Hepatocyte (in vitro differentiated cells): ENCODE measurements around the gene LEP.

Experiments
- CTCF ChIP-seq: fragments of 200-600 bp; sonication (generic); IDR thresholded peaks from 2 replicates; pipeline ENCODE4 v1.5.1; 2016; ENCODE audit warnings: antibody characterized with exemption, mild to moderate bottlenecking; ENCODE audit not compliant: poor library complexity
- EZH2 ChIP-seq: fragments of 200-600 bp; sonication (generic); IDR thresholded peaks from 2 replicates; pipeline ENCODE4 v1.6.1; 2016; ENCODE audit warnings: antibody characterized with exemption, mild to moderate bottlenecking, borderline replicate concordance
- EZH2phosphoT487 ChIP-seq: fragments of 200-600 bp; sonication (generic); IDR thresholded peaks from one replicate; pipeline ENCODE4 v1.6.1; 2018; ENCODE audit warnings: antibody characterized with exemption, mild to moderate bottlenecking, low read depth, moderate library complexity; ENCODE audit not compliant: unreplicated experiment, severe bottlenecking

DNA sequence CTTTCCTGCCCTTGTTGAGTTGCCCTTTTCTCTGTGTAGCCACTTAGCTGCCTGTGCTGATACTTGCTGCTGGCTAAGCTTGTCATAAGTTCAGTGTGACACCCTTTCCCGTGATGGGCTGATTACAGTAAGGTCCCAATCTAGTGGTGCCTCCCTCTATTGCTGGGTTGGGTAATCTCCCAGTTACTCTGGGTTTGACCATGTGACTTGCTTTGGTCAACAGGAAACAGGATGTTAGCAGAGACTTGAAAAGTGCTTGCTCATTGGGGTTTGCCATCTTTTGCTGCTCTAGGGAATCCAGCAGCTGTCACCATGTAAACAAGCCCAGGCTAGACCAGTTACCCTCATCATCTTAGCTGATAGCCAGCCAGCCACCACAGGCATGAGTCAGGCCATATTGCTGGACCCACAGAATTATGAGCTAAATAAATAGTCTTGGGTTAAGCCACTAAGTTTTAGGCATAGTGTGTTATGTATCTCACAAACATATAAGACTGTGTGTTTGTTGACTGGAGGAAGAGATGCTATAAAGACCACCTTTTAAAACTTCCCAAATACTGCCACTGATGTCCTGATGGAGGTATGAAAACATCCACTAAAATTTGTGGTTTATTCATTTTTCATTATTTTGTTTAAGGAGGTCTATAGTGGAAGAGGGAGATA, 4.0 kb upstream of the LEP start:
- TF ChIP-seq CTCF: no peak
- no peak for TF ChIP-seq EZH2
- TF ChIP-seq EZH2phosphoT487: no peak
